GM21717 (cell line): ENCODE measurements around the gene NEU2.
"Not testable (repeated sequence)": the region's sequence is repeated elsewhere in the genome, so short reads cannot be mapped to it uniquely, and the experiment has no call there.

Experiments
- ATAC-seq: cut with Tn5 transposase; IDR thresholded peaks from one replicate; pipeline ENCODE4 v1.9.1; 2021; ENCODE audit warnings: mild to moderate bottlenecking, moderate library complexity; ENCODE audit not compliant: unreplicated experiment

The NEU2 gene

DNA sequence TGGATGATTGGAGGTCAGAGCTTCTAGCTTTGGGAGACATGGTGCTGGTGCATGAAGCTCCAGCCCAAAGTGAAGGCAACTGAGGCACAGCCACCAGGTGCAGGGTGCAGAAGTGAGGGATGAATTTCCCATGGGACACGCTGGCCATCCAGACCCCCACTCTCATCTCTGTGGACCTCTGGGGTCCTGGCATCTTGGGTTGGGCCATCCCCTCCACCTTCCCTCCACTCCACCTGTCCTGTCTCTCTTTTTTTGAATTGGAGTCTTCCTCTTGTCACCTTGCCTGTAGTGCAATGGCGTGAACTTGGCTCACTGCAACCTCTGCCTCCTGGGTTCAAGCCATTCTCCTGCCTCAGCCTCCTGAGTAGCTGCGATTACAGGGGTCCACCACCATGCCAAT is 22.8 kb upstream of the NEU2 start:
- ATAC-seq, result no peak

- no peak for ATAC-seq
Measured at GRCh38 chr2:233010569-233011267, 21.8 kb upstream of the NEU2 start.

- ATAC-seq, result no peak
Measured at GRCh38 chr2:233011268-233011650, 21.2 kb upstream of the NEU2 start.

- no peak for ATAC-seq
Measured at GRCh38 chr2:233011702-233012131, 20.8 kb upstream of the NEU2 start.

- no peak for ATAC-seq
Measured at GRCh38 chr2:233012301-233012971, 20.0 kb upstream of the NEU2 start.

GRCh38 chr2:233013027-233013461 is 19.4 kb upstream of the NEU2 start, which contains the start of gene NGEF:
NGEF (minus strand) TSS chr2:233013256; CDS start chr2:232974890, 38,366 bp downstream.
- ATAC-seq, result no peak

DNA sequence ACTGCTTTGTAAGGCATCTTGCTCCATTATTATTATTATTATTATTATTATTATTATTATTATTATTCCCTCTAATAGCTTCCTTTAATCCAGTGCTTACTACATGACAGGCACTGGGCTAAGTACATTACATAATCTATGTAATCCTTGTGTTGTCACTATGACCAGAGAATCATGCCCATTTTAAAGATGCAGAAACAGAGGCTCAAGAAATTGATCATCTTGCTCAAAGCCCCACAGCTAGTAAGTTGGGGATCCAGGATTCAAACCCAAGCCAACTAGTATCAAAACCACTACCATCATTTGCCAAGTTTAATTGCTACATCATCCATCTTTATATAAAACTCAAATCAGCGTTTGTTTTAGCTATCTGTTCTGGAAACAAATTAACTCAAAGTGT is 18.8 kb upstream of the NEU2 start:
- ATAC-seq, result no peak

DNA sequence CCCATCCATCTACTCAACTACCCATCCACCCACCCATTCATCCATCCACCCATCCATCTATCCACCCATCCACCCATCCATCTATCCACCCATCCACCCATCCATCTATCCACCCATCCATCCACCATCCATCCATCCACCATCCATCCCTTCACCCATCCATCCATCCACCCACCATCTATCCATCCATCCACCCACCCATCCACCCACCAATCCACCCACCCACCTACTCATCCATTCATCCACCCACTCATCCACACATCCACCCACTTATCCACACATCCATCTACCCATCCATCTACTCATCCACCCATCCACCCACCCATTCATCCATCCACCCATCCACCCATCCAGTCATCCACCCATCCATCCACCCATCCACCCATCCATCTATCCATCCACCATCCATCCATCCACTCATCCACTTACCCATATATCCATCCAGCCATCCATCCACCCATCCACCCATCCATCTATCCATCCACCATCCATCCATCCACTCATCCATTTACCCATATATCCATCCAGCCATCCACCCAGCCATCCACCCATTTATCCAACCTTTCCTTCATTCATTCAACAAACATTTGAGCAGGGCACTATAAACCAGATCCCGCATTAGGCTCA is 17.3 kb upstream of the NEU2 start:
- ATAC-seq, result no peak

DNA sequence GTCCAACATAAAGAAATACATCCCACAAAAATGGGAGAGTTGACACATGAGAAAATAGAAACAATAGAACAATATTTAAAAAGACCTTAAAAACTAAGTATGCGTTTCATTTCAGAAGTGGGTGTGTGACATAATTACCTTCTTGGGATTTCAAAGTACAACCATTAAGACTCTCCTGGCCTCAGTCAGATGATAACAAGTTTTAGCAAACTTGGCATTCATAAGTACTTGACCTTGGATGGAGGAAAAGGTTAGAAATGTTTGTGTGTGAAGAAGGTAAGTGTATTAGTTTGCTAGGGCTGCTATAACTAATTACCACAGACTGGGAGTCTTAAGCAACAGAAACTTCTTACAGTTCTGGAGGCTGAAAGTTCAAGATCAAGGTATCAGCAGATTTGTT is 14.5 kb upstream of the NEU2 start:
- no peak for ATAC-seq

DNA sequence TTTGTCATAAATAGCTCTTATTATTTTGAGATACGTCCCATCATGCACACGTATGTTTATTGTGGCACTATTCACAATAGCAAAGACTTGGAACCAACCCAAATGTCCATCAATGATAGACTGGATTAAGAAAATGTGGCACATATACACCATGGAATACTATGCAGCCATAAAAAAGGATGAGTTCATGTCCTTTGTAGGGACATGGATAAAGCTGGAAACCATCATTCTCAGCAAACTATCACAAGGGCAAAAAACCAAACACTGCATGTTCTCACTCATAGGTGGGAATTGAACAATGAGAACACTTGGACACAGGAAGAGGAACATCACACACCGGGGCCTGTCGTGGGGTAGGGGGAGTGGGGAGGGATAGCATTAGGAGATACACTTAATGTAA is 12.9 kb upstream of the NEU2 start:
- ATAC-seq, result not testable (repeated sequence)

GRCh38 chr2:233020454-233020853 is 12.0 kb upstream of the NEU2 start:
- ATAC-seq, result no peak

DNA sequence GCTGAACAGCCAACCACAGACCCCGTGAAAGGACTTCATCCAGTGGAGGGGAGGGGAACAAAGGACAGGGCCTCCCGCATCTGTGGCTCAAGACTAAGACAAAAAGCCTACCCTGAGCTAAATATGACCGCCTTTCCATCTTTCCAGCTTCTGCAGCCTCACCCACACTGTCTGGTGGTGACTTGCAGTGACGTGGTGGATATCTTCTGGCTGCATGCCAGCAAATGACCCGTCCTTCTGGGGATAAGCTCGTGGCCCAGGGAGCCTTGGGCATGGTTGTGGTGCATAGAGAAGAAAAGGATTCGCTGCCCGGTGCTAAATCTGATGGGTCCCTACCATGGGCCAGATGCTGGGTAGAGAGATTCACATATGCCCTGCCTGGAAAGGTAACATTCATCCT is 10.7 kb upstream of the NEU2 start:
- ATAC-seq, result no peak

DNA sequence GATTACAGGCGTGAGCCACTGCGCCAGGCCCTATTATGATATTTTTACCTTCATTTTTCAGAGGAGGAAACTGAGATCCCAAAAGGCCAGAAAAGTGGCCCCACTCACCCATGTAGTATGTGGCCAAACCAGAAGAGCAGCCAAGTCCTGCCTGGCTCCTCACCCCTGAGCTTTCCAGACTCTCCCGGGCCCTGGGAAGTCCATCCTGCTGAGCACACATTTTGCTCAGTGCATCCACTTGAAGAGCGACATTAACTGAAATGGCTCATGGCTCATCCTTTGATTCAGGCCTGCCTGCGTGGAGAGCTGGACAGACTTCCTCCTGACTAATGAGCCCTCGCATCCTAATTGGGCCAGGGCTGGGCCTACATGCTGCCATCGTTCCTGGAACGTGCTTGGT is 9.9 kb upstream of the NEU2 start:
- no peak for ATAC-seq

DNA sequence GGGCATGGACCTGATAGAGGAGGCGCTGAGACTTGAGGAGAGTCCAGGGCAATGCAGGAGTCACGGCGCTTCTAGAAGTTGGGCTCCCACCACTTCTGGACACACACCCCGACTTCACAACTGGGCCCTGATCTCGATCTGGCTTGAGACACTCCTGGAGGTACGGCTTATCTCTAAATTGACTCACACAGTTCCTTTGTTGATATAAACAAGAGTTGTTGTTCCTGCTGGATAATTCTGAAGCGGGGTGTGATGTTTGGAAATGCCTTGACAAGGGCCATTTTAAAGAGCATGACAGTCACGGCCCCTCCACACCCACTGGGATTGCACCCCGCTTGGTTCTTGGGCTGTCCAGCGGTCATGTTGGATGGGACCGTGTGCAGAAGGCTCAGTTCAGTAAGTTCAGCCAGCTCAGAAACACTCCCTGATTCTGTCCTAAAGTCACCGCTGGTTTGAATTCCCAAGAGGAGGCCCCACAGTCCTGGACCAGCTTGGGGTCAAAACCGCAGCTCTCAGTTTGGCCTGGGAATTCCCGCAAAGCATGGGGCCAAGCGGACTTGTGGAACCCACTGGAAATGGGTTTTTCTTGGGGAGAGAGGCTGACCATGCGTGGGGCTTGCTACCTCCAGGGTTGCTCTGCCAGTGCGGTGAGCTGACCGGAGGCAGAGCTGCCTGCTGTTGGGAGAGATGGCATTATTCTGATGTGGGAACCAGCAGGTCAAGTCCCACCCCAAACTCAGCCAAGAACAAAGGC is 9.3 kb upstream of the NEU2 start:
- no peak for ATAC-seq

GRCh38 chr2:233023761-233024410 is 8.6 kb upstream of the NEU2 start:
- no peak for ATAC-seq

- no peak for ATAC-seq
Measured at GRCh38 chr2:233025706-233026105, 6.8 kb upstream of the NEU2 start.

DNA sequence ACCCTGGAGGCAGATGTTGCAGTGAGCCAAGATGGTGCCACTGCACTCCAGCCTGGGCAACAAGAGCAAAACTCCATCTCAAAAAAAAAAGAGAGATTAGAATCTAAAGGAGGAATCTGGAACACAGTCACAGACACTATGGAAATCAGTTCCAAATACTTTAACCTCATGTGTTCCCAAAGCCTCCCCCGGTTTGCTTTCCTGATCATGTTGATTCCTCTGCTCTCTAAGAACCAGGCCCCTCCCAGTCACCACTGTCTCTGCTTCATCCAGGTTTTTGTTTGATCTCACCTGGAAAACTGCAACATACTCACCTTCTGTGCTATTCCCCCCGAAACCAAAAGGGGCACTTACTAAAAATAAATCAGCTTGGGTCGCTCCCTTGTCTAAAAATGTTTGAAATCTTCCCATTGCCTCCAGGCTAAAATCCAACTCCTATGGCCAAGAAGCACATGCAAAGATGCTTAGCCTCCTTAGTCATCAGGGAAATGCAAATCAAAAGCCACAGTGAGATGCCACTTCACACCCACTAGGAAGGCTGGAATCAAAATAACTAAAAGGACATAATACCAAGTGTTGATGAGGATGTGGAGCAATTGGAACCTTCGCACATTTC is 6.2 kb upstream of the NEU2 start:
- no peak for ATAC-seq

GRCh38 chr2:233029321-233029720 is 3.2 kb upstream of the NEU2 start:
- no peak for ATAC-seq

DNA sequence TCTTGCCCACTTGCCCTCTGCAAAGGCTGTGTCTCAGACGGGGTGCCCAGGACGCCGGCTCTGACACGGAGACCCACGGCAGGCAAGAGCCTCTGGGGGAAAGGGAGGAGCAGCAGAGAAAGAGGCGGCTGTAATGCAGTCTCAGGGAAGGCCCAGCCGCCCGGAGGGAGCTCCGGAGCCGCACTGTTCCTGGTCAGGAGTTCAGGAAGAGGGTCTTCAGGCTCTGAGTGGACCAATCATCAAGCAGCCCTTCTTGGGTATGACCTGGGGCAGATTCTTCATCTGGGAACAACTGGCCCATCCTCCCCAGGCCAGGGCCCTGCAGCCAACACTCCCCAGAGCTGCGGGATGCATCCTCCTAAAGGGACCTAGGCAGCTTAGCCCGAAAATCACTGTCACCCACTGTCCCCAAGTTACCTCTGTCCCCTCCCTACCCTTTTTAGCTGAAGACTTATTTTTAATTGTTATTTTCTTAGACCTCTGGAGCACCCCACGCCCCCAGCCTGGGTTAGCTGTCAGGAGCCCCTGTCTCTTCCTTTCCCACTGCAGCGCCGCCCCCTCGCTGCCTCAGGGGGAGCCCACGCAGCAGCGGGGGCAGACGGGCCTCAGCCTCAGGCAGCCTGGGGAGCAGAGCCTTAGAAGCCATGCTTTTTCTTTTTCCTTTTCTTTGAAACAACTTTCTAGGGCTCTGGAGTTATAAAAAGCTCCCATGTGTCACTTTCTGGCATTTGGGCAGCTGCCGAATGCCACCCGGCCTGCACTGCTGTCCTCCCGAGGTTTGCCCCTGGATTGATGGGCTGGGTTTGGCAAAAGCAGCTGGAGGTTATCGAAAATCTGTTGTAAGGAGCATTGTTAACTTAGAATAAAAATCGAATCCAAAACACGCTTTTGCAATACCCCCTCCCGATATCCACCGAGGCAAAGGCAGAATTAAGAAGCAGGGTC is 644 bp upstream of the NEU2 start:
- no peak for ATAC-seq
